ENCODE data around the gene PSMG1.

DNA sequence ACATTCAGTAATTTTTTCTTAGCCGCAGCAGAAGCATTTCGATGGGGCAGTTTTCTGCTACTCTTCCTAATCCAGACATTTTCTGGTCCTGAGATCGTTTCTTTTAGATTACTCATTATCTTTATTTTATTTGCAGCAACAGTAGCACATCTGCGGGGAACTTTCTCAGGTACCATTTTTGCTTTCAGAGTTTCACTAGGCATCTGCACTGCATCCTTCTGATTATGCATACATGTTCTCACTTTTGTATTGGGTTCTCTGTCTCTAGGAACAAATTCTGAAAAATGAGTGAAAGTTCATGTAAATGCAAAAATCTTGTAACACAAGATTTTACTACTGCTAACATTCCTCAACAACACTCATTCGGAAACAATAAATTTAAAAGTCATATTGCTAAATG lies 3.9 kb upstream of the PSMG1 start:
- TF ChIP-seq, protein P1, sequence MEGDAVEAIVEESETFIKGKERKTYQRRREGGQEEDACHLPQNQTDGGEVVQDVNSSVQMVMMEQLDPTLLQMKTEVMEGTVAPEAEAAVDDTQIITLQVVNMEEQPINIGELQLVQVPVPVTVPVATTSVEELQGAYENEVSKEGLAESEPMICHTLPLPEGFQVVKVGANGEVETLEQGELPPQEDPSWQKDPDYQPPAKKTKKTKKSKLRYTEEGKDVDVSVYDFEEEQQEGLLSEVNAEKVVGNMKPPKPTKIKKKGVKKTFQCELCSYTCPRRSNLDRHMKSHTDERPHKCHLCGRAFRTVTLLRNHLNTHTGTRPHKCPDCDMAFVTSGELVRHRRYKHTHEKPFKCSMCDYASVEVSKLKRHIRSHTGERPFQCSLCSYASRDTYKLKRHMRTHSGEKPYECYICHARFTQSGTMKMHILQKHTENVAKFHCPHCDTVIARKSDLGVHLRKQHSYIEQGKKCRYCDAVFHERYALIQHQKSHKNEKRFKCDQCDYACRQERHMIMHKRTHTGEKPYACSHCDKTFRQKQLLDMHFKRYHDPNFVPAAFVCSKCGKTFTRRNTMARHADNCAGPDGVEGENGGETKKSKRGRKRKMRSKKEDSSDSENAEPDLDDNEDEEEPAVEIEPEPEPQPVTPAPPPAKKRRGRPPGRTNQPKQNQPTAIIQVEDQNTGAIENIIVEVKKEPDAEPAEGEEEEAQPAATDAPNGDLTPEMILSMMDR (IDR thresholded peaks at IDR 0.05), result no peak
- TF ChIP-seq POLR2A (IDR thresholded peaks at IDR 0.05) (no peak), EP300 (IDR thresholded peaks at IDR 0.05) (no peak)
